Lung (tissue), 12 donors: Measurements from ENCODE around the gene NAT8L. TPM values are rescaled to one million over a fixed set of nuclear protein-coding genes. Genes with fewer than 3 reads are reported as not detected.

Experiments used
- ATAC-seq: fragments of 200-7000 bp; cut with Tn5 transposase; one replicate; pipeline ENCODE4 v1.9.1; 2020; ENCODE audit warnings: moderate number of reproducible peaks; ENCODE audit not compliant: insufficient read depth, low FRiP score
- DNase-seq, 3 donors: peaks; one replicate each; pipeline ENCODE4 v3.0.0-alpha.2; 2013 to 2017
- H3K27ac ChIP-seq, 2 donors: one replicate each; pipeline ENCODE4 v1.5.1; 2013; ENCODE audit warnings: mild to moderate bottlenecking in 2 of 2, moderate library complexity in 2 of 2, control low read depth in 1 of 2, inconsistent platforms in 1 of 2, low read depth in 1 of 2, low read length in 1 of 2
- H3K27me3 ChIP-seq, 3 donors: one replicate each; pipeline ENCODE4 v1.5.1; 2013; ENCODE audit warnings: low read length in 2 of 3; ENCODE audit not compliant: control insufficient read depth in 3 of 3, insufficient read depth in 3 of 3
- H3K36me3 ChIP-seq, 4 donors: one replicate each; pipeline ENCODE4 v1.5.1; 2013; ENCODE audit warnings: low read length in 4 of 4, mild to moderate bottlenecking in 1 of 4, moderate library complexity in 1 of 4; ENCODE audit not compliant: control insufficient read depth in 4 of 4, insufficient read depth in 4 of 4
- H3K4me1 ChIP-seq, 5 donors: one replicate each; pipeline ENCODE4 v1.5.1; 2013; ENCODE audit warnings: low read length in 5 of 5, mild to moderate bottlenecking in 2 of 5, moderate library complexity in 1 of 5; ENCODE audit not compliant: control insufficient read depth in 5 of 5, insufficient read depth in 5 of 5
- H3K4me3 ChIP-seq: one replicate; pipeline ENCODE4 v1.5.1; 2013; ENCODE audit warnings: mild to moderate bottlenecking, control low read depth, moderate library complexity
- H3K9ac ChIP-seq, 2 donors: one replicate each; pipeline ENCODE4 v1.5.1; 2013; ENCODE audit warnings: low read length in 2 of 2, control low read depth in 1 of 2; ENCODE audit not compliant: insufficient read depth in 1 of 2
- H3K9me3 ChIP-seq, 4 donors: one replicate each; pipeline ENCODE4 v1.5.1; 2013; ENCODE audit warnings: low read length in 3 of 4, mild to moderate bottlenecking in 1 of 4, moderate library complexity in 1 of 4; ENCODE audit not compliant: control insufficient read depth in 4 of 4, insufficient read depth in 3 of 4
- CTCF ChIP-seq: IDR thresholded peaks from 2 replicates; pipeline ENCODE4 v1.5.1; 2012; ENCODE audit warnings: mild to moderate bottlenecking; ENCODE audit errors: control extremely low read depth, extremely low read depth
- WGBS, 2 donors: extraction: QIAGEN DNeasy Blood & Tissue Kit; methylation state at CpG; one replicate each; pipeline ENCODE4 v1.1.7; 2013; 5-methylcytosine and 5-hydroxymethylcytosine counted together
- polyA plus RNA-seq, 2 donors: library from polyadenylated mRNA; stranded (reverse); fragments of 200-250 nt; gene quantifications; one replicate each; pipeline ENCODE4 v1.2.1, GENCODE V29; 2013
- total RNA-seq, 2 donors: library from RNA; depleted of rRNA in 1 of 2; stranded (reverse); fragments of >200 nt in 1 of 2; gene quantifications; one replicate each; pipeline ENCODE4 v1.2.1, GENCODE V29; 2014 to 2021
- donor health status: control.
- donor health status: control.
- donor health status: Bipolar disorder and iron deficiency.
- donor health status: healthy.
- donor health status: DM: yes; HTN: yes; CAD: no.

NAT8L gene
- total and polyA plus RNA-seq, 4 donors = 0.05 to 0.46 (median 0.17) TPM

- Histone ChIP-seq H3K9me3 (no peaks in the 10 kb centered on the region), H3K36me3 (no peaks in the 10 kb centered on the region), H3K4me1 (no peaks in the 10 kb centered on the region), H3K27me3 (peaks cover 12 to 22% (median 15%) of the 10 kb centered on the region in 3 donors), H3K27ac (no peak overlapping the region), H3K9ac (no peak overlapping the region), H3K4me3 (no peak overlapping the region)
- DNase-seq (no peak), ATAC-seq (no peak)
- WGBS, 2 donors = 59 to 72% methylated on average over 10 of the region's 10 CpGs
- TF ChIP-seq CTCF = no peak
Observed at GRCh38 chr4:2051086-2051485, 8.0 kb upstream of the NAT8L start.

DNA sequence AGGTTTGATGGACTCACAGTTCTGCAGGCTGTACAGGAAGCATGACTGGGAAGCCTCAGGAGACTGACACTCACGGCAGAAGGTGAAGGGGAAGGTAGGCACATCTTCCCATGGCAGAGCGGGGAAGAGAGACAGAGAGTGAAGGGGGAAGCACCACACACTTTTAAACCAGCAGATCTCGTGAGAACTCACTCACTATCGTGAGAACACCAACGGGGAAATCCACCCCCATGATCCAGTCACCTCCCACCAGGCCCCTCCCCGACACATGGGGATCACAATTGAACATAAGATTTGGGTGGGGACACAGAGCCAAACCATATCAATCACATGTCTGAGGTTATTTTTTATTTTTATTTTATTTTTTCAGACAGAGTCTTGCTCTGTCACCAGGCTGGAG lies 4.9 kb upstream of the NAT8L start:
- ATAC-seq = no peak
- Histone ChIP-seq H3K9me3 (no peaks in the 10 kb centered on the region), H3K36me3 (no peaks in the 10 kb centered on the region), H3K27me3 (peaks cover 6 to 37% (median 31%) of the 10 kb centered on the region in 3 donors), H3K9ac (no peak overlapping the region), H3K27ac (no peak overlapping the region), H3K4me3 (no peak overlapping the region), H3K4me1 (peaks cover 0 to 6% (median 0%) of the 10 kb centered on the region in 5 donors)
- TF ChIP-seq CTCF = no peak
- no peak for DNase-seq
- 67 to 74% methylated on average over 6 of the region's 6 CpGs for WGBS, 2 donors

DNA sequence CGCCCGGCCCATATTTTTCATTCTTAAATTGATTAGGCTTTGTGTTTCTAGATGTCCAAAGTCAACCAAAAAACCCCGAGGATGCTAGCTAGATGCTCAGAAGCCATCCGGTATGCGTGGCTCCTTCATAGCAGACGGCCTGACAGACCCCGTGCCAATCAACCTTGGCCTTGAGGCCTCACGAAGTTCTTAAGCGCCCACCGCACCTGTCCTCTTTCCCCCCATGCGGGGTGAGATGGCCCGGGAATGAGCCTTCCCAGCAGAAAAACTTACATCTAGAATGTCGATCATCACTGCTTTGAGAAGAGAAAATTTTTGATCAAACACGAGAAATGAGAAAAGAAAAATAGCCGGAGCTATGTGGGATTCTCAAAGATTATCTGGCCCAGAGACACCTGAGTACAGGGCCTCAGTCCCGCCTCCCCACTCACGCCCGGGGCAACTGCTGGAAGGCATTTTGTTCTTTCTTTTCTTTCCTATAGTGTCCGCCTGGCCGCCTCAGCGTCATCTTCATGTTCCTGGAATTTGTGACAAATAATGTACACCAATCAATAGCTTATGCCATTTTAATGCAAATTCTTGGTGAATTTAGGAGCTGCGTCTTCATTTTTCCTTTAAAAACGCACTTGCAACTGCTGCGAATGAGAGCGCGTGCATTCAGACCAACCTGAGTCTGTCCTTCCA lies 1.6 kb upstream of the NAT8L start:
- Histone ChIP-seq H3K4me1 (peaks cover 0 to 12% (median 0%) of the 10 kb centered on the region in 5 donors), H3K4me3 (no peak overlapping the region), H3K27ac (no peak overlapping the region), H3K27me3 (peaks cover 26 to 31% (median 30%) of the 10 kb centered on the region in 3 donors), H3K9me3 (no peaks in the 10 kb centered on the region), H3K9ac (no peak overlapping the region), H3K36me3 (no peaks in the 10 kb centered on the region)
- DNase-seq (peak in 1 of 3 donors; percentile 7), ATAC-seq (no peak)
- TF ChIP-seq CTCF = no peak
- WGBS, 2 donors = 69 to 71% methylated on average over 26 of the region's 26 CpGs
